Thyroid gland (tissue), 4 donors: ENCODE results near the gene TSPO2. TPM values are rescaled to one million over a fixed set of nuclear protein-coding genes. Genes with fewer than 3 reads are reported as not detected.

Source experiments
- DNase-seq, 2 donors: peaks; one replicate each; pipeline ENCODE4 v3.0.0-alpha.2; 2019
- H3K27ac ChIP-seq, 3 donors: fragments of 200-600 bp; sonication (generic); 1 replicate in 2 of 3; 2 replicates in 1 of 3; pipeline ENCODE4 v1.5.1; 2016 to 2019; ENCODE audit warnings: mild to moderate bottlenecking in 1 of 3, moderate library complexity in 1 of 3
- H3K27me3 ChIP-seq: fragments of 200-600 bp; sonication (generic); one replicate; pipeline ENCODE4 v1.5.1; 2019
- H3K36me3 ChIP-seq, 2 donors: fragments of 200-600 bp; sonication (generic); one replicate each; pipeline ENCODE4 v1.5.1; 2016 to 2019
- H3K4me1 ChIP-seq, 2 donors: fragments of 200-600 bp; sonication (generic); one replicate each; pipeline ENCODE4 v1.5.1; 2017 to 2019
- H3K4me3 ChIP-seq, 3 donors: fragments of 200-600 bp; sonication (generic); replicated peaks in 1 of 3; 1 replicate in 2 of 3; 2 replicates in 1 of 3; pipeline ENCODE4 v1.5.1; 2016; ENCODE audit warnings: mild to moderate bottlenecking in 1 of 3
- H3K9me3 ChIP-seq: fragments of 200-600 bp; sonication (generic); one replicate; pipeline ENCODE4 v1.5.1; 2017
- POLR2A ChIP-seq, 2 donors: fragments of 450-650 bp; IDR thresholded peaks; one replicate each; pipeline ENCODE4 v1.6.1; 2017; ENCODE audit warnings: antibody characterized with exemption in 2 of 2, mild to moderate bottlenecking in 2 of 2, moderate library complexity in 1 of 2
- WGBS, 2 donors: methylation state at CpG; one replicate each; pipeline ENCODE4 v1.1.5; 2017; 5-methylcytosine and 5-hydroxymethylcytosine counted together
- intact Hi-C: fragments of 100-400 bp; cut with DNase I; formaldehyde crosslinking; loops from one replicate; pipeline ENCODE4 v1.15.1; 2023
- total RNA-seq, 4 donors: library from RNA; depleted of rRNA; stranded (reverse); fragments of >200 nt; gene quantifications; one replicate each; pipeline ENCODE4 v1.2.3, GENCODE V29; 2016
- TF ChIP-seq, protein P1 (sequence below), 6 experiments: fragments of 200-600 bp in 3 of 6; fragments of 450-650 bp in 3 of 6; sonication (generic) in 3 of 6; IDR thresholded peaks; one replicate each; pipeline ENCODE4 v1.5.1; 2016 to 2019; ENCODE audit warnings: antibody characterized with exemption in 6 of 6, mild to moderate bottlenecking in 2 of 6, inconsistent platforms in 1 of 6, moderate library complexity in 1 of 6

The TSPO2 gene
- total RNA-seq, 4 donors from 2014 or later = not detected

DNA sequence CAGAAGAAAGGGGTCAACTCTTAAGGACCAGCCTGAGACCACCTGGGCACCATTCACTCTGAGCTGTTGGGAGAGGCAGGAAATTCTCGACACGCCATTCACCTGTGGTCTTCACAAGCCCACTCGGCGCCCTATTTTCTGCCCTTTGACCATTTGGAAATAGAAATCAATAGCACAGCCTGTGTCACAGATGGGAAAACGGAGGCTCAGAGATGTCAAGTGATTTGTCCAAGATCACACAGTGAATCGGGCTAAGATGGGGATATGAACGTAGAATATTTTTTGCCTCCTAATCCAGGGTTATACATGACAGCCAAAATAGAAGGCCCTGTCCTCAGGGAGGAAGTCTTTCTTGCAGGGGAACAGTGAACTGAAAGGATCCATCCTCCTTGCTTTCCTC lies 7.7 kb downstream of the TSPO2 start:
- intact Hi-C loops = no loop called here

DNA sequence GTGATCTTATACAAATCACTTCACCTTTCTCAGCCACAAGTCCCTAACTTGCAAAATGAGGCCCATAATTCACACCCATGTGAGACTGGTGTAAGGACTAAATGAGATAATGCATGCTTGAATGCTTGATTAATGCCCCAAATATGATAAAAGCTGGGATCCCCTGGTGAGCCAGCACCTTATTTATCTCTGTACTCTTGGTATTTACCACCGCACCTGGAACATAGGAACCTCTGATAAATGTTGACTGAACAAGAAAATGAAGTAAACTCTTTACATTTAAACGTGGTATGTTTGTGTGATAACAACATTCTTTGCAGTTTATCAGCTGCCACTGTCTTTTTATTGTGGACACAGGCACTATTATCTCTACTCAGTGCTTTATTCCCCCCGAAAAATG lies 8.3 kb downstream of the TSPO2 start:
- Histone ChIP-seq H3K4me3 (no peak overlapping the region), H3K9me3 (no peaks in the 10 kb centered on the region), H3K27me3 (no peaks in the 10 kb centered on the region), H3K36me3 (no peaks in the 10 kb centered on the region), H3K27ac (no peak overlapping the region), H3K4me1 (no peaks in the 10 kb centered on the region)
- 87 to 90% methylated on average over 3 of the region's 3 CpGs for WGBS, 2 donors
- DNase-seq = no peak
- TF ChIP-seq, protein P1, sequence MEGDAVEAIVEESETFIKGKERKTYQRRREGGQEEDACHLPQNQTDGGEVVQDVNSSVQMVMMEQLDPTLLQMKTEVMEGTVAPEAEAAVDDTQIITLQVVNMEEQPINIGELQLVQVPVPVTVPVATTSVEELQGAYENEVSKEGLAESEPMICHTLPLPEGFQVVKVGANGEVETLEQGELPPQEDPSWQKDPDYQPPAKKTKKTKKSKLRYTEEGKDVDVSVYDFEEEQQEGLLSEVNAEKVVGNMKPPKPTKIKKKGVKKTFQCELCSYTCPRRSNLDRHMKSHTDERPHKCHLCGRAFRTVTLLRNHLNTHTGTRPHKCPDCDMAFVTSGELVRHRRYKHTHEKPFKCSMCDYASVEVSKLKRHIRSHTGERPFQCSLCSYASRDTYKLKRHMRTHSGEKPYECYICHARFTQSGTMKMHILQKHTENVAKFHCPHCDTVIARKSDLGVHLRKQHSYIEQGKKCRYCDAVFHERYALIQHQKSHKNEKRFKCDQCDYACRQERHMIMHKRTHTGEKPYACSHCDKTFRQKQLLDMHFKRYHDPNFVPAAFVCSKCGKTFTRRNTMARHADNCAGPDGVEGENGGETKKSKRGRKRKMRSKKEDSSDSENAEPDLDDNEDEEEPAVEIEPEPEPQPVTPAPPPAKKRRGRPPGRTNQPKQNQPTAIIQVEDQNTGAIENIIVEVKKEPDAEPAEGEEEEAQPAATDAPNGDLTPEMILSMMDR (IDR thresholded peaks at IDR 0.05) = no peak
- no peak for TF ChIP-seq POLR2A (IDR thresholded peaks at IDR 0.05)
- intact Hi-C loops = no loop called here

More for the DNA sequence above, 7.7 kb downstream of the TSPO2 start:
- WGBS, 2 donors = 80 to 92% methylated on average over 7 of the region's 7 CpGs
- H3K9me3 ChIP-seq = no peaks in the 10 kb centered on the region
- no peaks in the 10 kb centered on the region for H3K36me3 ChIP-seq
- TF ChIP-seq POLR2A (IDR thresholded peaks at IDR 0.05) = no peak
- TF ChIP-seq, protein P1 (IDR thresholded peaks at IDR 0.05) = no peak
- DNase-seq = no peak
- H3K4me1 ChIP-seq = no peaks in the 10 kb centered on the region
- no peak overlapping the region for H3K27ac ChIP-seq
- H3K4me3 ChIP-seq = no peak overlapping the region
- H3K27me3 ChIP-seq = no peaks in the 10 kb centered on the region

DNA sequence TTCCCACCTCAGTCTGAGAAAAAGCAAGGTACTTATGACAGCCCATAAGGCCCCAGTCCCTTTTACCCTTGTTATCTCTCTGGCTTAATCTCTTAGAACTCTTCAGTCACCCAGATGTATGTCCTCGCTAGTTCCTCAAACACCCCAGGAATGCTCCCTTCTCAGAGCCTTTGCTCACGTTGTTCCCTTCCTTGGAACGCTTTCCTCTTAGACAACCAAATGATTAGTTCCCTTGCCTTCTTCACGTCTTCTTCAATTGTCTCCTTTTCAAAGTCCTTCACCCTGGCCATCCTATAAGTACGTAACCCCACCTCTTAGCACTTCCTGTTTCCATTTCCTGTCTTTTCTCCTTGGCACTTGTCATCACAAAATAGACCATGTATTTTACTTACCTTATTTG lies 9.6 kb downstream of the TSPO2 start:
- no peaks in the 10 kb centered on the region for H3K27me3 ChIP-seq
- no peaks in the 10 kb centered on the region for H3K4me1 ChIP-seq
- H3K4me3 ChIP-seq = no peak overlapping the region
- H3K27ac ChIP-seq = no peak overlapping the region
- no peaks in the 10 kb centered on the region for H3K9me3 ChIP-seq
- intact Hi-C loops = no loop called here
- H3K36me3 ChIP-seq = no peaks in the 10 kb centered on the region
- no peak for DNase-seq
- TF ChIP-seq, protein P1 (IDR thresholded peaks at IDR 0.05) = no peak
- TF ChIP-seq POLR2A (IDR thresholded peaks at IDR 0.05) = no peak
- WGBS, 2 donors = 78 to 83% methylated on average over 5 of the region's 5 CpGs

DNA sequence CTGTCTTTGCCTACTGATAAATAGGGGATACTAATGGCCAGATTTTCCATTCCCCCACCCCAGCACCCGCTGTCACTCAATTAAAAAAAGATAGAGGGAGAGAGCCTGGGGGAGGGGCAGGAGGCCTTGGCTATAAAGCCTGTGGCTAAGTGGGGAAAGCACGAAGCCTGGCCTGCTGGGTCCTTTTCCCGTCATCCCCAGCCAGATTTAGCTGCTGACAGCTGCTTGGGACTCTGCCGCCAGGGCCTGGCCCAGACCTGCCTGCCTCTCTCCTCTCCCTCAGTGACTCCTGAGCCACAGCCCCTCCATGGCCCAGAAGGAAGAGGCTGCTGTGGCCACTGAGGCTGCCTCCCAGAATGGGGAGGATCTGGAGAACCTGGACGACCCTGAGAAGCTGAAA lies 10.8 kb downstream of the TSPO2 start, which contains the start of gene APOBEC2:
Gene APOBEC2, plus strand, starts transcription at position 162 of the 400 bp plus-strand sequence. Its CDS starts 146 bp downstream, at position 308.
- no peak within 1 kb of the TSS for H3K4me3 ChIP-seq
- intact Hi-C loops = no loop called here
- TF ChIP-seq, protein P1 (IDR thresholded peaks at IDR 0.05) = no peak
- no peaks in the 10 kb centered on the region for H3K4me1 ChIP-seq
- H3K9me3 ChIP-seq = no peaks in the 10 kb centered on the region
- H3K36me3 ChIP-seq = no peaks in the 10 kb centered on the region
- WGBS, 2 donors = 80 to 91% methylated on average over 5 of the region's 5 CpGs
- H3K27me3 ChIP-seq = no peaks in the 10 kb centered on the region
- no peak within 1 kb of the TSS for H3K27ac ChIP-seq
- DNase-seq = no peak

DNA sequence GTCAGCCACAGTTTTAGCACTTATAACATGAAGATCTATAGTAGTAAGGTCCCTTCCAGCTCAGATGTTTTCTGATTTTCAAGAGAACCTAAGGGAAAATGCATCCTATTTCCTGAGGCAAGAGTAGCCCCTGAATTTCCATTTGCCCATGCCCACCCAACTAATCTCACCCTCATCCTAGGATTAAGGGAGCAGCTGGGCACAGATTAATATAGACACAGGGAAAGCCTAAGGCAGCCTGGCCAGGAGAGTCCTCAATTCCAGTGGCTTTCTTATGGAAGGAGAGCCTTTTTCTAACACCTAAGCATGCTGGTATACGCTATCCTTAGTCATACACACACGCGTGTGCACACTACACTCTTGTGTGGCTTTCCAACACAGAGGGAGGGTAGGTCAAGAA lies 12.2 kb downstream of the TSPO2 start:
- intact Hi-C loops = no loop called here
- no peaks in the 10 kb centered on the region for H3K9me3 ChIP-seq
- no peak for DNase-seq
- 98 to 100% methylated on average over 3 of the region's 3 CpGs for WGBS, 2 donors
- H3K36me3 ChIP-seq = no peaks in the 10 kb centered on the region
- H3K4me1 ChIP-seq = no peaks in the 10 kb centered on the region
- TF ChIP-seq POLR2A (IDR thresholded peaks at IDR 0.05) = no peak
- TF ChIP-seq, protein P1 (IDR thresholded peaks at IDR 0.05) = no peak
- H3K27me3 ChIP-seq = no peaks in the 10 kb centered on the region
- no peak overlapping the region for H3K27ac ChIP-seq
- no peak overlapping the region for H3K4me3 ChIP-seq
